B cell (primary cell): ENCODE measurements around the gene RPL13A. TPM values are rescaled to one million over a fixed set of nuclear protein-coding genes. Genes with fewer than 3 reads are reported as not detected.

Source experiments
- ATAC-seq: fragments of 200-7000 bp; cut with Tn5 transposase; one replicate; pipeline ENCODE4 v1.10.0; 2021; ENCODE audit warnings: low read depth, mild to moderate bottlenecking, moderate number of reproducible peaks, moderate library complexity
- CTCF ChIA-PET: fragments of 350-600 bp; sonication (Branson Sonifier 250); formaldehyde crosslinking; loops from one replicate; lab custom pipeline; 2021; ENCODE audit warnings: antibody characterized with exemption, inconsistent platforms; lab: Charles Lee
- POLR2A ChIA-PET: fragments of 350-600 bp; sonication (Branson Sonifier 250); formaldehyde crosslinking; loops from one replicate; lab custom pipeline; 2021; ENCODE audit warnings: antibody characterized with exemption; lab: Charles Lee
- DNase-seq: peaks from one replicate; pipeline ENCODE4 v3.0.0; 2013
- H2AFZ ChIP-seq: 2 replicates; pipeline ENCODE4 v1.6.1; 2012; ENCODE audit warnings: mild to moderate bottlenecking, low read depth, low read length; ENCODE audit not compliant: insufficient read depth, poor library complexity, severe bottlenecking
- H3K27ac ChIP-seq, 2 donors: 1 replicate in 1 of 2; 2 replicates in 1 of 2; pipeline ENCODE4 v1.5.1; 2012 to 2013; ENCODE audit warnings: low read length in 2 of 2, mild to moderate bottlenecking in 2 of 2, moderate library complexity in 1 of 2
- H3K27me3 ChIP-seq, 4 experiments: fragments of 200-600 bp in 1 of 4; sonication (generic) in 1 of 4; replicated peaks in 1 of 4; 1 replicate in 2 of 4; 2 replicates in 2 of 4; pipeline versions ENCODE4 v1.6.1 to v1.7.0; 2013 to 2016; ENCODE audit warnings: low read length in 3 of 4, mild to moderate bottlenecking in 2 of 4, mixed read lengths in 1 of 4, moderate library complexity in 1 of 4; ENCODE audit not compliant: insufficient read depth in 4 of 4, control insufficient read depth in 3 of 4; ENCODE audit errors: control extremely low read depth in 1 of 4
- H3K36me3 ChIP-seq, 2 experiments: replicated peaks in 1 of 2; 1 replicate in 1 of 2; 2 replicates in 1 of 2; pipeline versions ENCODE4 v1.6.1 to v1.7.1; 2013; ENCODE audit warnings: low read length in 1 of 2; ENCODE audit not compliant: insufficient read depth in 2 of 2, control insufficient read depth in 1 of 2; ENCODE audit errors: control extremely low read depth in 1 of 2, extremely low read depth in 1 of 2
- H3K4me1 ChIP-seq, 2 donors: fragments of 200-600 bp in 1 of 2; sonication (generic) in 1 of 2; 1 replicate in 1 of 2; 2 replicates in 1 of 2; pipeline versions ENCODE4 v1.5.1 to v1.6.1; 2013 to 2017; ENCODE audit warnings: low read length in 2 of 2; ENCODE audit not compliant: control insufficient read depth in 2 of 2, insufficient read depth in 2 of 2
- H3K4me2 ChIP-seq: replicated peaks from 2 replicates; pipeline ENCODE3; 2012; ENCODE audit warnings: mild to moderate bottlenecking, low read depth, low read length; ENCODE audit not compliant: poor library complexity, severe bottlenecking
- H3K4me3 ChIP-seq, 5 experiments: fragments of 200-600 bp in 1 of 5; sonication (generic) in 1 of 5; 1 replicate in 3 of 5; 2 replicates in 2 of 5; pipeline versions ENCODE4 v1.5.1 to v1.7.0; 2011 to 2016; ENCODE audit warnings: low read length in 4 of 5, mild to moderate bottlenecking in 4 of 5, low read depth in 2 of 5, control low read depth in 1 of 5, moderate library complexity in 1 of 5; ENCODE audit not compliant: insufficient read depth in 1 of 5; ENCODE audit errors: control extremely low read depth in 1 of 5, extremely low read depth in 1 of 5
- H3K79me2 ChIP-seq: fragments of 200-600 bp; sonication (generic); one replicate; pipeline ENCODE4 v1.6.0; 2016; ENCODE audit warnings: low read length; ENCODE audit not compliant: control insufficient read depth, insufficient read depth
- H3K9ac ChIP-seq: fragments of 200-600 bp; sonication (generic); 2 replicates; pipeline ENCODE4 v1.6.1; 2017; ENCODE audit warnings: mild to moderate bottlenecking, low read length, moderate library complexity
- H3K9me3 ChIP-seq, 3 donors: one replicate each; pipeline versions ENCODE4 v1.6.1 to v1.7.1; 2013; ENCODE audit warnings: low read length in 2 of 3; ENCODE audit not compliant: control insufficient read depth in 2 of 3, insufficient read depth in 1 of 3; ENCODE audit errors: control extremely low read depth in 1 of 3
- H4K20me1 ChIP-seq: 2 replicates; pipeline ENCODE4 v1.6.0; 2012; ENCODE audit warnings: mild to moderate bottlenecking, low read length; ENCODE audit not compliant: insufficient read depth, control insufficient read depth, poor library complexity, severe bottlenecking
- H3K27ac Mint-ChIP-seq: one replicate; pipeline ENCODE4 v1.8.0; 2021; ENCODE audit warnings: mixed read lengths
- H3K27me3 Mint-ChIP-seq: one replicate; pipeline ENCODE4 v1.8.0; 2021; ENCODE audit warnings: mixed read lengths
- H3K4me1 Mint-ChIP-seq: one replicate; pipeline ENCODE4 v1.8.0; 2021; ENCODE audit warnings: mixed read lengths
- H3K4me3 Mint-ChIP-seq: one replicate; pipeline ENCODE4 v1.8.0; 2021; ENCODE audit warnings: mixed read lengths
- H3K9me3 Mint-ChIP-seq: one replicate; pipeline ENCODE4 v1.8.0; 2022; ENCODE audit warnings: mixed read lengths; ENCODE audit not compliant: insufficient read depth
- EZH2 ChIP-seq: IDR thresholded peaks from 2 replicates; pipeline ENCODE4 v1.6.1; 2012; ENCODE audit warnings: borderline replicate concordance, low read depth, mild to moderate bottlenecking, moderate library complexity, low read length; ENCODE audit not compliant: insufficient read depth, poor library complexity, severe bottlenecking
- WGBS: methylation state at CpG from one replicate; pipeline ENCODE4 v1.1.5; 2013; ENCODE audit warnings: missing lambda C conversion rate; ENCODE audit not compliant: insufficient coverage; 5-methylcytosine and 5-hydroxymethylcytosine counted together
- intact Hi-C: fragments of 100-400 bp; cut with micrococcal nuclease; formaldehyde crosslinking; loops from one replicate; pipeline ENCODE4 v1.10.0; 2022
- polyA plus RNA-seq: library from polyadenylated mRNA; depleted of rRNA; stranded (reverse); fragments of >200 nt; gene quantifications from 2 replicates; pipeline ENCODE4 v1.2.3, GENCODE V29; 2012
- small RNA-seq: library from RNA; depleted of rRNA; stranded (forward); fragments of <200 nt; gene quantifications from one replicate; pipeline ENCODE3, GENCODE V24; 2012; ENCODE audit warnings: low replicate concordance, low read depth; ENCODE audit not compliant: insufficient read length
- total RNA-seq, 2 donors: library from RNA; stranded (reverse); fragments of 120-200 nt in 1 of 2; gene quantifications; 1 replicate in 1 of 2; 2 replicates in 1 of 2; pipeline versions ENCODE4 v1.2.3 to v1.2.4, GENCODE V29; 2013 to 2022
- TF ChIP-seq, protein P1 (sequence below): fragments of 200-600 bp; IDR thresholded peaks from one replicate; pipeline ENCODE4 v1.8.0; 2022; ENCODE audit warnings: antibody characterized with exemption, mild to moderate bottlenecking

Gene RPL13A
- total and polyA plus RNA-seq, 2 donors (not counting 1 experiment from before 2014, with no cell fraction given) = 5,457 to 6,298 TPM

DNA sequence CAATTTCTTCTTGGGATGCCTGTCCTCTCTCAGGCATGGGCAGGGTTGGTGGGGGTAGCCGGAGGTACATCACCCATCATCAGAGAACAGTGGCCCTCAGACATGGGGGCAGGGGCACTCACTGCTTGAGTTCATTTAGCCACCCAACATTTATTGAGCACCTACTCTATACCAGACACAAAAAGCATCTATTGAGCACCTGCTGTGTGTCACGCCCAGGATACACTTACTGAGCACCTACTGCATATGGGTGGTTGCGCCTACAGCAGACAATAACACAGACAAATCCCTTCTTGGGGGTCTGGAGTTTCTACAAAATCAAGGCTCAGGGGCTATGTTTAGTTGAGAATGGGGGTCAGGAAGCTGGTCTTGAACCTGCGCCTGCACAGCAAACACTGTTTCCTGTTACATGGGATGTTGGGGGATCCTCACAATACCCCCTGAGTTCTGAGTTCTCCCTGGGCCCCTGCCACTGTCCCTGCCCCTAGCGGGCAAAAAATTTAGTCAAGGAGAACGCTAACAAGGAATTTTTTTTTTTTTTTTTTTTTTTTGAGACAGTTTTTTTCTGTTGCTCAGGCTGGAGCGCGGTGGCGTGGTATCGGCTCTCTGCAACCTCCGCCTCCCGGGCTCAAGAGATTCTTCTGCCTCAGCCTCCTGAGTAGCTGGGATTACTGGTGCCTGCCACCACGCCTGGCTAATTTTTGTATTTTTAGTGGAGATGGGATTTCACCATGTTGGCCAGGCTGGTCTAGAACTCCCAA lies 52.0 kb downstream of the RPL13A start:
- Histone ChIP-seq H3K9me3 (no peaks in the 10 kb centered on the region), H2AFZ (no peak overlapping the region), H4K20me1 (no peaks in the 10 kb centered on the region), H3K79me2 (no peaks in the 10 kb centered on the region), H3K36me3 (no peaks in the 10 kb centered on the region), H3K9ac (no peak overlapping the region), H3K27ac (no peak overlapping the region), H3K27me3 (no peaks in the 10 kb centered on the region), H3K4me2 (no peak overlapping the region), H3K4me1 (peaks cover 24 to 35% of the 10 kb centered on the region in 2 donors), H3K4me3 (no peak overlapping the region)
- Mint-ChIP-seq H3K27me3 (no peaks in the 10 kb centered on the region), H3K9me3 (no peaks in the 10 kb centered on the region), H3K4me3 (no peak overlapping the region), H3K4me1 (peaks cover 35% of the 10 kb centered on the region), H3K27ac (peak overlapping the region; percentile 26)
- DNase-seq = no peak
- intact Hi-C loops = no loop called here
- POLR2A ChIA-PET = interaction anchor here (0.6 to 0.7 kb wide), 4 partner anchors 27 to 304 kb away, joined by 3 to 10 read pairs (median 7); no protein-coding TSS in a partner anchor
- ATAC-seq = no peak
- CTCF ChIA-PET = interaction anchor here (1.7 to 6.2 kb wide), 3 partner anchors 7 to 133 kb away, joined by 6 to 59 read pairs (median 23); no protein-coding TSS in a partner anchor
- TF ChIP-seq, protein P1, sequence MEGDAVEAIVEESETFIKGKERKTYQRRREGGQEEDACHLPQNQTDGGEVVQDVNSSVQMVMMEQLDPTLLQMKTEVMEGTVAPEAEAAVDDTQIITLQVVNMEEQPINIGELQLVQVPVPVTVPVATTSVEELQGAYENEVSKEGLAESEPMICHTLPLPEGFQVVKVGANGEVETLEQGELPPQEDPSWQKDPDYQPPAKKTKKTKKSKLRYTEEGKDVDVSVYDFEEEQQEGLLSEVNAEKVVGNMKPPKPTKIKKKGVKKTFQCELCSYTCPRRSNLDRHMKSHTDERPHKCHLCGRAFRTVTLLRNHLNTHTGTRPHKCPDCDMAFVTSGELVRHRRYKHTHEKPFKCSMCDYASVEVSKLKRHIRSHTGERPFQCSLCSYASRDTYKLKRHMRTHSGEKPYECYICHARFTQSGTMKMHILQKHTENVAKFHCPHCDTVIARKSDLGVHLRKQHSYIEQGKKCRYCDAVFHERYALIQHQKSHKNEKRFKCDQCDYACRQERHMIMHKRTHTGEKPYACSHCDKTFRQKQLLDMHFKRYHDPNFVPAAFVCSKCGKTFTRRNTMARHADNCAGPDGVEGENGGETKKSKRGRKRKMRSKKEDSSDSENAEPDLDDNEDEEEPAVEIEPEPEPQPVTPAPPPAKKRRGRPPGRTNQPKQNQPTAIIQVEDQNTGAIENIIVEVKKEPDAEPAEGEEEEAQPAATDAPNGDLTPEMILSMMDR = no peak
- no peak for TF ChIP-seq EZH2
- 100% methylated on average over 1 of the region's 13 CpGs for WGBS

Small RNA genes lying within 50 kb of the gene (small RNA-seq; reads per million reads assigned to genes)
- gene COX6CP7 = not detected
- gene MIR150 = 4,412 reads per million, percentile 99 among the genes with 10 or more reads in this experiment
- gene SNORD32A = not detected
- gene SNORD33 = not detected
- gene SNORD34 = not detected
- gene SNORD35A = not detected
- not detected for gene SNORD35B

Other genes with a start within 250 kb of the RPL13A start
- gene SLC6A16, start 162.4 kb upstream of the RPL13A start, total RNA-seq = 68.4 and 68.5 TPM in 2 replicates
- 16.9 and 22.3 TPM in 2 replicates for gene SLC6A16, start 162.4 kb upstream of the RPL13A start, polyA plus RNA-seq
- gene CD37, start 152.2 kb upstream of the RPL13A start, total RNA-seq = 1,880 and 1,998 TPM in 2 replicates
- 1,422 and 2,188 TPM in 2 replicates for gene CD37, start 152.2 kb upstream of the RPL13A start, polyA plus RNA-seq
- gene TEAD2, start 125.2 kb upstream of the RPL13A start, total RNA-seq = 12.0 and 13.4 TPM in 2 replicates
- 1.6 and 5.8 TPM in 2 replicates for gene TEAD2, start 125.2 kb upstream of the RPL13A start, polyA plus RNA-seq
- gene DKKL1, start 123.7 kb upstream of the RPL13A start, total RNA-seq = 0.68 and 1.2 TPM in 2 replicates
- gene DKKL1, start 123.7 kb upstream of the RPL13A start, polyA plus RNA-seq = 1.6 TPM in 1 of 2 replicates, not detected in the other
- gene KASH5, start 99.4 kb upstream of the RPL13A start, total RNA-seq = 0.74 and 1.4 TPM in 2 replicates
- gene KASH5, start 99.4 kb upstream of the RPL13A start, polyA plus RNA-seq = 0.67 TPM in 1 of 2 replicates, not detected in the other
- gene PTH2, start 64.2 kb upstream of the RPL13A start, total RNA-seq = not detected in 2 replicates
- gene PTH2, start 64.2 kb upstream of the RPL13A start, polyA plus RNA-seq = not detected in 2 replicates
- not detected in 2 replicates for gene GFY, start 62.2 kb upstream of the RPL13A start, total RNA-seq
- not detected in 2 replicates for gene GFY, start 62.2 kb upstream of the RPL13A start, polyA plus RNA-seq
- gene SLC17A7, start 46.1 kb upstream of the RPL13A start, total RNA-seq = 0.29 and 0.89 TPM in 2 replicates
- gene SLC17A7, start 46.1 kb upstream of the RPL13A start, polyA plus RNA-seq = 0.40 and 0.60 TPM in 2 replicates
- 168 and 184 TPM in 2 replicates for gene PIH1D1, start 35.8 kb upstream of the RPL13A start, total RNA-seq
- 158 and 170 TPM in 2 replicates for gene PIH1D1, start 35.8 kb upstream of the RPL13A start, polyA plus RNA-seq
- 65.8 and 73.6 TPM in 2 replicates for gene ALDH16A1, start 34.4 kb upstream of the RPL13A start, total RNA-seq
- 105 and 202 TPM in 2 replicates for gene ALDH16A1, start 34.4 kb upstream of the RPL13A start, polyA plus RNA-seq
- gene FLT3LG, start 13.4 kb upstream of the RPL13A start, total RNA-seq = 27.8 and 31.0 TPM in 2 replicates
- 49.8 and 52.6 TPM in 2 replicates for gene FLT3LG, start 13.4 kb upstream of the RPL13A start, polyA plus RNA-seq
- 3,882 and 4,227 TPM in 2 replicates for gene RPS11, start 8.8 kb downstream of the RPL13A start, total RNA-seq
- 8,349 and 12,912 TPM in 2 replicates for gene RPS11, start 8.8 kb downstream of the RPL13A start, polyA plus RNA-seq
- gene FCGRT, start 25.1 kb downstream of the RPL13A start, total RNA-seq = 44.7 and 50.4 TPM in 2 replicates
- gene FCGRT, start 25.1 kb downstream of the RPL13A start, polyA plus RNA-seq = 41.5 and 43.2 TPM in 2 replicates
- gene RCN3, start 40.4 kb downstream of the RPL13A start, total RNA-seq = 2.2 and 4.1 TPM in 2 replicates
- 1.8 and 3.1 TPM in 2 replicates for gene RCN3, start 40.4 kb downstream of the RPL13A start, polyA plus RNA-seq
- 55.5 and 65.2 TPM in 2 replicates for gene NOSIP, start 92.9 kb downstream of the RPL13A start, total RNA-seq
- gene NOSIP, start 92.9 kb downstream of the RPL13A start, polyA plus RNA-seq = 110 and 135 TPM in 2 replicates
- gene PRRG2, start 93.7 kb downstream of the RPL13A start, total RNA-seq = 3.0 and 4.4 TPM in 2 replicates
- gene PRRG2, start 93.7 kb downstream of the RPL13A start, polyA plus RNA-seq = 1.1 TPM in 2 replicates
- gene PRR12, start 103.6 kb downstream of the RPL13A start, total RNA-seq = 70.7 and 72.3 TPM in 2 replicates
- 5.2 and 8.4 TPM in 2 replicates for gene PRR12, start 103.6 kb downstream of the RPL13A start, polyA plus RNA-seq
- gene RRAS, start 152.5 kb downstream of the RPL13A start, total RNA-seq = 5.6 and 6.3 TPM in 2 replicates
- gene RRAS, start 152.5 kb downstream of the RPL13A start, polyA plus RNA-seq = 12.3 and 21.0 TPM in 2 replicates
- 64.3 and 68.3 TPM in 2 replicates for gene SCAF1, start 154.6 kb downstream of the RPL13A start, total RNA-seq
- gene SCAF1, start 154.6 kb downstream of the RPL13A start, polyA plus RNA-seq = 17.1 and 20.2 TPM in 2 replicates
- gene IRF3, start 178.2 kb downstream of the RPL13A start, total RNA-seq = 233 and 251 TPM in 2 replicates
- gene IRF3, start 178.2 kb downstream of the RPL13A start, polyA plus RNA-seq = 237 and 262 TPM in 2 replicates
- 17.3 and 22.1 TPM in 2 replicates for gene BCL2L12, start 178.3 kb downstream of the RPL13A start, total RNA-seq
- 13.0 and 19.9 TPM in 2 replicates for gene BCL2L12, start 178.3 kb downstream of the RPL13A start, polyA plus RNA-seq
- 175 TPM in 2 replicates for gene PRMT1, start 189.7 kb downstream of the RPL13A start, total RNA-seq
- gene PRMT1, start 189.7 kb downstream of the RPL13A start, polyA plus RNA-seq = 255 and 310 TPM in 2 replicates
- gene ADM5, start 202.0 kb downstream of the RPL13A start, total RNA-seq = 5.6 and 8.8 TPM in 2 replicates
- 8.4 and 15.3 TPM in 2 replicates for gene ADM5, start 202.0 kb downstream of the RPL13A start, polyA plus RNA-seq
- gene CPT1C, start 203.5 kb downstream of the RPL13A start, total RNA-seq = 1.7 TPM in 1 of 2 replicates, not detected in the other
- gene CPT1C, start 203.5 kb downstream of the RPL13A start, polyA plus RNA-seq = 0.19 and 0.30 TPM in 2 replicates